ENCODE results near the gene HK1.

Gene HK1

DNA sequence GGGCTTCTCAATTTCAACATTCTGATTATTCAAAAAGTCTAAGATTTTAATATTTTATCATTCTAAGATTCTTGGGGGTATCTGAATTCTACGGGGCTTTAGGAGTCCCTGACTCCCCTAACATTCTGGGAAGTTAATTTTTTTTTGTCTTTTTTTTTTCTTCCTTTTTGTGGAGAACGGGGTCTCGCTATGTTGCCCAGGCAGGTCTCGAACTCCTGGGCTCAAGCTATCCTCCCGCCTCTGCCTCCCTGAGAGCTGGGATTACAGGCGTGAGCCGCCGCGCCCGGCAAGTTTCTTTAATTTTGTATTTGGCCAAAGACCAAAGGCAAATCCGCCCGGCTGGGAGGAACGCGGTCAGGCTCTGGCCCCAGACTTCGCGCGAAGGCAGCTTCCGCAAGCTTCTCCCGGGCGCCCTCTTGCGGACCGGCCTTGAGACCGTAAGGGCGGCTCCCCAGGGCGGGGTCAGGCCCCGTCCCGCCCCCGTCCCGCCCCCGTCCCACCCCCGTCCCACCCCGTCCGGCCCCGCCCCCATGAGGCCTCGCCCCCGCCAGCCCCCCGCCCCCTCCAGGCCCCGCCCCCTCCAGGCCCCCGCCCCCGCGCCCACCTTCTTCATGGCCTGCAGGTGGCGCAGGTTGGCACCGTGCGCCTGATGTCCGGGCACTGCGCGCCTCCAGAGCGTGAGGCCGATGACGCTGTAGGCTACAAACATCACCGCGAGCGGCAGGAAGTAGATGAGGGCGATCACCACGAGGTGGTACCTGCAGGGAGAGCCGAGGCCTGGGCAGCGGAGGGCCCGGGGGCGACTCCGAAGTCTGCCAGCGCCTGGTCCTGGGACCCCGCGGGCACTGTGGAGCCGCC is 130.3 kb downstream of the HK1 start:
- peak; percentile 87 for DNase-seq

- DNase-seq: no peak
Measured at GRCh38 chr10:69409176-69409495, 130.8 kb downstream of the HK1 start.

- no peak for DNase-seq
Measured at GRCh38 chr10:69409968-69410367, 131.7 kb downstream of the HK1 start.

DNA sequence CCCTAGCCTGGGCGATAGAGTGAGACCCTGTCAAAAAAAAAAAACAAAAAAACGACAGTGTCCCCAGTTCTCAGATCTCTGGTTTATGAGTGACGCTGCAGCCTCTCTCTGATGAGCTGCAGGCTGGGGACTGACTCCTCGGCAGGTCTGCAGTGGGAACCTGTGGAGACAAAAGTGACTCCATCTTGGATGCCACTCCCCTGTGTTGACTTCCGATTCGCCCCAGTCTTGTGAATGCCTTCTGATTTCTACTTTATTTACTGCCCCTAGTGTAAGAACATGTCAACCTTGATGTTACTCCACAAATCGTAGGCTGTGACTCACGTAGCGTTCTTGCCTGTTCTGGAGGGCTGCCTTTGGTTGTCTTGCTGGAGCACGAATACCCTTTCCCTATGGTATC is 132.2 kb downstream of the HK1 start:
- no peak for DNase-seq

- no peak for DNase-seq
Measured at GRCh38 chr10:69411476-69411875, 133.2 kb downstream of the HK1 start.

GRCh38 chr10:69412232-69412790 is 134.0 kb downstream of the HK1 start:
- no peak for DNase-seq

GRCh38 chr10:69413221-69413865 is 135.0 kb downstream of the HK1 start:
- DNase-seq: no peak

- DNase-seq: no peak
Measured at GRCh38 chr10:69414036-69415018, 136.0 kb downstream of the HK1 start.

DNA sequence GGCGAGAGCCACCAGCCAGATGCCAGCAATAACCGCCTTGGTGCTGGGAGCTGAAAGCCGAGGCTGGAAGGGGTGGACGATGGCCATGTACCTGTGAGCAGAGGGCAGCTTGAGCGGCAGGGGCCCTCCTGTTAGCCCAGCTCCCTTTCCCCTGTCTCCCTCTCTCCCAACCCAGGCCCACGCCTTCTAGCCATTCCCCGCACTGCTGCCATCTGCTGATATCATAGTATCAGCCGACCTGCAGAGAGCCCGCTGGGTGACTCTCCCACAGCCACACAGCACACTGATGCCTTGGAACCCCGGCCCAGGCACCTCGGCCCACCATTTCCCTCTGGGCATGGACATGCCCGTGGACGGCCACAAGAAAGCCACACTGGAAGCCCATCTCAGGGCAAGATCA is 136.8 kb downstream of the HK1 start:
- DNase-seq: no peak

GRCh38 chr10:69415951-69416350 is 137.7 kb downstream of the HK1 start:
- DNase-seq: no peak

- DNase-seq: no peak
Measured at GRCh38 chr10:69416695-69417094, 138.4 kb downstream of the HK1 start, which contains the start of gene TACR2. Gene TACR2, minus strand, starts transcription at chr10:69416918. Its CDS starts 595 bp downstream, at chr10:69416323.

DNA sequence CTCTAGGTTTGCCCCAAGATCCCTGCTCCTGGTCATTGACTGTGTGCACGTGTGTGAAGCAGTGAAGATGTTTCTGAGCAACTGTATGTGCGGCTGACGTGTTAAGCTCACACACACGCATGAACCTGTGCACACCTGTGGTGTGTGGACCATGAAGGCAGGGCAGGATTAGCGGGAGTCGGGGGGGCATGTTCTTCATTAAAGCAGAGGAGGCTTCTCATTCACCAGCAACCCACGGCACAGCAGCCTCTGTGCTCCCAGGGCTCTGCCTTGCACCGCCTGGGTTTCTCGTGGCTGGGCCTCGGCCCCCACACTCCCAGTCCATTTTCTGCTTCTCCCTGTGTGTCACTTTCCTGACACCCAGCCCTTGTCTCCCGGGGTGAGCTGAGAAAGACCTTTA is 139.2 kb downstream of the HK1 start:
- no peak for DNase-seq

DNA sequence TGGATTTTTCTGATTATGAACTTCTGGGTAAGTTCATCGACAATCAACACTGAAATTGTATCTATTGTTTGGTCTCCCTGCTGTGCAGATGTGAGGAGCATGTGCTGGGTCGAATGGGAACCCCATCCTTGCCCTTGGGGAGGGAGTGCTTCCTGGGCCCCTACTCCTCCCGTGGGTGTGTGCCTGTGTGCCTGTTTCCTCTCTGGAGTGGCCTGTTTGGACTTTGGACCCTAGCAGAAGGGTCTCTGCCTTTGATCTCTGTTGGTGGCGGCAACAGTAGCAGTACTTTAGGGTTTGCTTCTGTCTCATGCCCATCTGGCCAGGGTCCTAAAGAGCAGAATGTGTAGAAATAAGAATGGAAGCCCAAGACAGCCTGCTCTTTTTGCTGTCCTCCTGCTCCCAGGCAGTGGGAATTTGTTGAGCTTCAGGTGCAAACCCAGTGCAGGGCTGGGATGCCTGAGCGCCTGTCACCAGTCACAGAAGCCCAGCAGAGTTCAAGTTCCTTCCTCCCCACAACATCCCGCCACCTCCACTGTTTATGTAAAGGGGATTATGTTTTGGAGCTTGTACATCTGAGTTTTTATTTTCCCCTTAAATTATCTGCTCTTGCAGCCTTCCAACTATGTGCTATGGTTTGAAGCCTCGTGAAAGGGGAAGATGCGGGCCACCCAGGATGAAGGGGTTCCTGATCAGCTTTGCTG is 139.9 kb downstream of the HK1 start:
- DNase-seq: no peak

DNA sequence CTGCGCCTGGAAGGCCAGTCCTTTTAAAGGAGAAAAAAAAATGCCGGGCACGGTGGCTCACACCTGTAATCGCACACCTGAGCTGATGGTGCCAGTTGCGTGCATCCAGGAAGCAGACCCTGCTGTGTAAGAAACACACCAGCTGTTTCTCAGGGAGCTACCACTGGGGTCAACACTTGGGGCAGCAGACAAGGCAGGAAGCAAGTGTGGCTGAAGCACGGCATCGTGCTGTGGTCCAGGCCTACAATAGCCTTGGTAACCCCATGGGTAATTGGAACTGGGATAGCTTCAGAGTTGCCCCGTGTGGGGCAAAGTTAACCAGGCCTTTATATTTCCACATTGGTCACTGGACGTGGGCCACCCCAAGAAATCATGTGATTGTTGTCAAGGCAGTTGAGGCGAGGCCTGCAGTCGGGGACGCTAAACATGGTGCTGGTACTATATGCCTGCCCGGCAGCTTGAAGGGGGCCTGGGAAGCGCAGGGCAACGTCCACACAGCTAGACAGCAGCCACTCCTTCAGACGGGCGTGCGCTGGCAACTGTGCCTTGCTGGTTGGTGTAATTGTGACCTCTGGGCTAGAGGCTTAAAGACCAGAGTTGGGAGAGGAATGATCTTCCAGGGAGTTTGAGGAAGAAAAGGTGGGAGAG is 140.9 kb downstream of the HK1 start:
- no peak for DNase-seq

DNA sequence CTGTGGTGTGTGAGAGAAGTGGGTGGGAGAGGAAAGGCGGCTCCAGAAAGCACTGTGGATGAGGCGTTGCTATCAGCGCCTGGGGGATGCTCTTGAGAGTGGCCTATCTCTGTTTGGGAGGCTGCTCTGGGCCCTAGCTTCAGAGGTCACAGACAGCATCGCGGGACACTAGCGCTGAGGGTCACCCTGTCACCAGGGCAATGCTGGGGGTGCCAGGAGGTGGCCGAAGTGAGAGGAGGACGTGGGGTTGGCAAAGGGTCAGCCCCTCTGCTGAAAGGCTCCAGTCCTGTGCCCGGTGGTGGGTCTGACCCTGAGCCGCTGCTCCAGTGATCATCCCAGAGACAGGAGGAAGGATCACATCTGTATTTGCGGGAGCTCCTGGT is 141.4 kb downstream of the HK1 start:
- no peak for DNase-seq

DNA sequence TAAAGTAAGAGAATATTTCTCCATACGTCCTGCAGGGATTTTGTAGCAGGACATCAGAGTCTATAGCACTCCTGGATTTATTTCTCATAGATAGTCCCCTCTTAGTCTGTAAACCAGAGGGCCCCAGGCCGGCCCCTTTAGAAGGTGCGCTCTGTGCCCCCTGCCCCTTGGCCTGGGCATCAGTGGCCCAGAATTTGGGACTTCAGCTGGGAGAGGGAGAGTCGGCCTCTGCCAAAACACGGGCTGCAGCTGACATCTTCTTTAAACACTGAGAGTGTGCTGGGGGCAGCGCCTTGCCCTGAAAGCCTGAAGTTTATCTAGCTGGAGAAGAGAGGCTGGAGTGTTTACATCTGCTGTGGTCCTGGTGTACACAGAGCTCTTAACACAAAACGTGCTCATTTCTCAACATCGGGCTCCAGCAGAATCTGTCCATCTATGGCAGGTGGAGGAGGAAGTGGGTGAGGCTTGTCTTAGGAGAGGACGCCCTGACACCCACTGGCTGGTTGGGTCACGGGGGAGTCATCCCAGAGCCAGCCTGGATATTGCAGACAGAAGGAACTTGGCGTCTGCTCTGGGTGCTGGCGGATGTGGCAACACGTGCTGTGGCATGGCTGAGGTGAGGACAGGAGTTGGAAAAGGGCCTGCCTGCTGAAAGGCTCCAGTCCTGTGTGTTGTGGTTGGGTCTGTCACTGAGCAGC is 143.5 kb downstream of the HK1 start:
- no peak for DNase-seq

- DNase-seq: no peak
Measured at GRCh38 chr10:69422676-69423075, 144.4 kb downstream of the HK1 start.

GRCh38 chr10:69425041-69425440 is 146.7 kb downstream of the HK1 start:
- no peak for DNase-seq

DNA sequence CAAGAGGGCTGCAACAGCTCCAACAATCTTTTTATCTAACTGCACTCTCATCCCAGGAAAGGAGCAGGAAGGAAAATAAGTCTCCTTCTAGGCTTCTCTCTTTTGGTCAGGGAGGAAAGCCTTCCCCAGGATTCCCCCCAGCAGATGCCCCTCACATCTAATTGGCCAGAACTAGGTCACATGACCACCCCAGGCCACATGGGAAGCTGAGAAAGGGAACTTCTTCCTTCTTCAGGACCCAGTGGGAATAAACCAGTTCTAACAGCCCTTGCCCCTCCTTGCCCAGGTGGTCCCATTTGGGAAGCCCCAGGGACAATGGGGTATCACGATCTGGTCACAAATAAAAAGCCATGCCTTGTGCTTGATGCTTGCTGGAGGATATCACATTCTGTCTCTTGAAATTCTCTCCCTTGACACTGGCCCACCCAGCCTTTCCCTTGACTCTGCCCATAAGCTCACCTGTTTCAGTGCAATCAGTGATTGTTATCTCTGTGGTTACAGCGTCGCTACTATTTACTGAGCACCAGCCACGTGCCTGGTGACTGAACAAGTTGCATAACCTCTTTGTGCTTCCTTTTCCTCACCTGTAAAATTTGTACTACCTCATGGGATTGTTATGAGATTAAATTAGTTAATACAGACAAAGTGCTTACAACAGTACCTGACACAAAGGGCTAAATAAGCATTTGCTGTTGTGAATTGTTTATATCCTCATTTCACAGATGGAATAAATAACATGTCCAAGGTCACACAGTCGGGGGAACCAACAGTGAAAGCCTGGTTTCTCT is 147.4 kb downstream of the HK1 start:
- no peak for DNase-seq

DNA sequence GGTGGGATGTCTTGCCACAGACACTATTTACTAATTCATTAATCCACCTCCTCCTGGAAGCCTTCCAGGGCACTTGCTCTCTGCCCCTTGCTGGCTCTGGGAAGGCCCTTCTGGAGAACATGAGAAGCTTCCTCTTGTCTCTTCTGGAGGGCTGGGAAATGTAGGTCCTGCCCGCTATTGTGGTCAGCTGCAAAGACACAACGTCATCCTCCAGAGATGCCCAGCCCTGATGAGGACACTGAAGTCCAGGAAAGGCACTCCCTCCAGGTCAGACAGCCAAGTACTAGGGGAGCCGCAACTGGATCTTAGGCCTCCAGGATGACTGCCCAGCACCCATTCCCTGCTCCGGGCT is 148.1 kb downstream of the HK1 start:
- DNase-seq: no peak

- DNase-seq: no peak
Measured at GRCh38 chr10:69428165-69428564, 149.9 kb downstream of the HK1 start.
